GM23338 (cell line): ENCODE data around the gene COX4I1. TPM values are rescaled to one million over a fixed set of nuclear protein-coding genes. Genes with fewer than 3 reads are reported as not detected.

Source experiments
- ATAC-seq: fragments of 200-7000 bp; cut with Tn5 transposase; 3 replicates; pipeline ENCODE4 v1.9.1; 2020
- DNase-seq: peaks from one replicate; pipeline ENCODE4 v3.0.0-alpha.2; 2015; ENCODE audit warnings: low spot score
- H2AFZ ChIP-seq: fragments of 200-600 bp; sonication (generic); 2 replicates; pipeline ENCODE4 v1.8.0; 2016; ENCODE audit warnings: antibody characterized with exemption, mild to moderate bottlenecking, moderate library complexity
- H3F3A ChIP-seq: fragments of 200-600 bp; sonication (generic); replicated peaks from 2 replicates; pipeline ENCODE4 v1.8.0; 2017; ENCODE audit warnings: antibody characterized with exemption, mixed run types, low read depth
- H3K27ac ChIP-seq: fragments of 200-600 bp; sonication (generic); 2 replicates; pipeline ENCODE4 v1.6.1; 2016; ENCODE audit warnings: low read depth
- H3K27me3 ChIP-seq: fragments of 200-600 bp; sonication (generic); 2 replicates; pipeline ENCODE4 v1.8.0; 2016; ENCODE audit warnings: mild to moderate bottlenecking, mixed run types, moderate library complexity; ENCODE audit not compliant: insufficient read depth
- H3K36me3 ChIP-seq: fragments of 200-600 bp; sonication (generic); 2 replicates; pipeline ENCODE4 v1.8.0; 2016; ENCODE audit warnings: mild to moderate bottlenecking; ENCODE audit not compliant: insufficient read depth
- H3K4me1 ChIP-seq: fragments of 200-600 bp; sonication (generic); 2 replicates; pipeline ENCODE4 v1.8.0; 2016; ENCODE audit warnings: mild to moderate bottlenecking, moderate library complexity; ENCODE audit not compliant: insufficient read depth
- H3K4me2 ChIP-seq: fragments of 200-600 bp; sonication (generic); 2 replicates; pipeline ENCODE4 v1.7.1; 2017; ENCODE audit warnings: mixed run types
- H3K4me3 ChIP-seq: fragments of 200-600 bp; sonication (generic); 2 replicates; pipeline ENCODE4 v1.6.1; 2016; ENCODE audit warnings: mixed run types
- H3K79me2 ChIP-seq: fragments of 200-600 bp; sonication (generic); replicated peaks from 2 replicates; pipeline ENCODE4 v1.8.0; 2017; ENCODE audit warnings: mild to moderate bottlenecking; ENCODE audit not compliant: insufficient read depth
- H3K9me2 ChIP-seq: fragments of 200-600 bp; sonication (generic); 2 replicates; pipeline ENCODE4 v1.8.0; 2017; ENCODE audit not compliant: insufficient read depth
- H4K20me1 ChIP-seq: fragments of 200-600 bp; sonication (generic); replicated peaks from 2 replicates; pipeline ENCODE4 v1.8.0; 2017; ENCODE audit warnings: mild to moderate bottlenecking; ENCODE audit not compliant: insufficient read depth
- H3K27ac Mint-ChIP-seq: 2 replicates; pipeline ENCODE4 v1.8.0; 2020; ENCODE audit warnings: inconsistent platforms, mild to moderate bottlenecking, moderate library complexity, mixed read lengths
- H3K27me3 Mint-ChIP-seq: 3 replicates; pipeline ENCODE4 v1.8.0; 2022; ENCODE audit warnings: low read depth, mild to moderate bottlenecking, moderate library complexity, mixed read lengths, inconsistent platforms; ENCODE audit not compliant: insufficient read depth, poor library complexity
- H3K36me3 Mint-ChIP-seq: 3 replicates; pipeline ENCODE4 v1.8.0; 2021; ENCODE audit warnings: low read depth, mild to moderate bottlenecking, inconsistent platforms, moderate library complexity, mixed read lengths
- H3K4me1 Mint-ChIP-seq: 3 replicates; pipeline ENCODE4 v1.8.0; 2020; ENCODE audit warnings: mild to moderate bottlenecking, inconsistent platforms, mixed read lengths
- H3K4me3 Mint-ChIP-seq: 3 replicates; pipeline ENCODE4 v1.8.0; 2021; ENCODE audit warnings: moderate library complexity, mild to moderate bottlenecking, inconsistent platforms, mixed read lengths
- H3K9me3 Mint-ChIP-seq: 3 replicates; pipeline ENCODE4 v1.8.0; 2020; ENCODE audit warnings: moderate library complexity, mild to moderate bottlenecking, inconsistent platforms, mixed read lengths
- CREB1 ChIP-seq: fragments of 250-450 bp; sonication (Bioruptor Pico); IDR thresholded peaks from 2 replicates; pipeline ENCODE4 v1.5.0; 2020; ENCODE audit warnings: low read depth, mild to moderate bottlenecking, moderate library complexity
- EZH2 ChIP-seq: fragments of 200-600 bp; sonication (generic); IDR thresholded peaks from one replicate; pipeline ENCODE4 v1.8.0; 2017; ENCODE audit warnings: antibody characterized with exemption, mild to moderate bottlenecking, low read depth; ENCODE audit not compliant: unreplicated experiment
- EZH2phosphoT487 ChIP-seq: fragments of 200-600 bp; sonication (generic); IDR thresholded peaks from one replicate; pipeline ENCODE4 v1.8.1; 2018; ENCODE audit warnings: antibody characterized with exemption; ENCODE audit not compliant: unreplicated experiment
- JUNB ChIP-seq: IDR thresholded peaks from one replicate; pipeline ENCODE4 v1.6.1; 2016; ENCODE audit warnings: antibody characterized with exemption; ENCODE audit not compliant: unreplicated experiment
- NANOG ChIP-seq: IDR thresholded peaks from 2 replicates; pipeline ENCODE4 v1.6.1; 2016; ENCODE audit warnings: antibody characterized with exemption, borderline replicate concordance
- ZNF114 ChIP-seq: fragments of 250-450 bp; sonication (Bioruptor Pico); IDR thresholded peaks from 2 replicates; pipeline ENCODE4 v1.5.0; 2020; ENCODE audit warnings: mild to moderate bottlenecking, moderate library complexity
- ZNF331 ChIP-seq: fragments of 250-450 bp; sonication (Bioruptor Pico); IDR thresholded peaks from 2 replicates; pipeline ENCODE4 v1.5.0; 2020; ENCODE audit warnings: low read depth, mild to moderate bottlenecking, moderate library complexity
- polyA plus RNA-seq: library from polyadenylated mRNA; unstranded; fragments of >200 nt; fragmentation: Nextera tagmentation; extraction: Ambion mirVana; gene quantifications from 2 replicates; pipeline ENCODE4 v1.2.1, GENCODE V29; 2016
- total RNA-seq: library from RNA; depleted of rRNA; stranded (reverse); fragments of >200 nt; shearing (Covaris generic); gene quantifications from 2 replicates; pipeline ENCODE4 v1.2.3, GENCODE V29; 2014
- TF ChIP-seq, protein P1 (sequence below): IDR thresholded peaks from one replicate; pipeline ENCODE4 v1.6.1; 2018; ENCODE audit warnings: antibody characterized with exemption; ENCODE audit not compliant: unreplicated experiment
- TF ChIP-seq, protein P2 (sequence below), 2 experiments: fragments of 200-600 bp in 1 of 2; sonication (generic) in 1 of 2; conservative IDR thresholded peaks; 2 replicates each; pipeline versions ENCODE4 v1.5.1 to v1.6.1; 2016 to 2017; ENCODE audit warnings: antibody characterized with exemption in 2 of 2, low read depth in 2 of 2, mild to moderate bottlenecking in 2 of 2, moderate library complexity in 1 of 2
- TF ChIP-seq, protein P3 (sequence below): IDR thresholded peaks from 2 replicates; pipeline ENCODE4 v1.6.1; 2016; ENCODE audit warnings: antibody characterized with exemption
- TF ChIP-seq, protein P4 (sequence below): fragments of 250-450 bp; sonication (Bioruptor Pico); IDR thresholded peaks from 2 replicates; pipeline ENCODE4 v1.5.0; 2020; ENCODE audit warnings: mild to moderate bottlenecking, moderate library complexity

The COX4I1 gene
- total and polyA plus RNA-seq, 2 experiments from 2014 or later: 329 to 1,008 TPM

DNA sequence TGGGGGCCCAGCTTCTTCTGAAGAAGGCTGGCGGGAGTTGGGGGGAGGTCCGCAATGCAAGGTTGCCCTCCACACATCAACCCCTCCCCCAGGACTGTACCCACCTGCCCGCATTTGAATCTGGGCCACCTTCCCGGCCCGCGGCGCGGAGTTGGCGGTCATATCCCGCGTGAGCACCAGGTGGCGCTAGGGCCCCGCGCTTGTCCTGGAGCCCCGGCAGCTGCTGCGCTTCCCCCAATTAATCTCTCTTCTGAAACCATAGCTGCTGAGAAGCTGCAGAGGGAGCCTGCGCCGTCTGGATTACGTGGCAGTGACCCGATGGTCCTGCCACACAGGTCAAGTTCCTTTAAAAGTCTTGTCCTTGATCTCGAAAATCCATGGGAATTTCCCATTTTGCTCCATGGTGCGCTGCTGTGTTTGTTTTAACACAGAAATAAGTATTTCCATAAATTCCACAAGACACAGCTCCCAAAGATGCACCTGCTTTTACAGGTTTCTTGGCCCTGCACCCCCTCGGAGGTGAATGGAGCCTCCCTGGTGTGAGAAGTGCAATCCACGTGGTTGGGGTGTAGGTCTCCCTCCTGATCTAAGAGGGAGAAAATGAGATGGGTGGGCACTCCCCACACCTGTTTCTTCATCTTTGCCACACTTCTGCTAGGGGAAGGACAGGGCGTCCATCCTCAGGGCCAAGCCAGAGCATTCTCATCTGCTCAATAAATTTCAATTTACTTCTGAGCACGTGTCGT, 22.1 kb downstream of the COX4I1 start (continued):
- TF ChIP-seq ZNF114 (CRISPR knock-in tag) (no peak), EZH2 (no peak)

DNA sequence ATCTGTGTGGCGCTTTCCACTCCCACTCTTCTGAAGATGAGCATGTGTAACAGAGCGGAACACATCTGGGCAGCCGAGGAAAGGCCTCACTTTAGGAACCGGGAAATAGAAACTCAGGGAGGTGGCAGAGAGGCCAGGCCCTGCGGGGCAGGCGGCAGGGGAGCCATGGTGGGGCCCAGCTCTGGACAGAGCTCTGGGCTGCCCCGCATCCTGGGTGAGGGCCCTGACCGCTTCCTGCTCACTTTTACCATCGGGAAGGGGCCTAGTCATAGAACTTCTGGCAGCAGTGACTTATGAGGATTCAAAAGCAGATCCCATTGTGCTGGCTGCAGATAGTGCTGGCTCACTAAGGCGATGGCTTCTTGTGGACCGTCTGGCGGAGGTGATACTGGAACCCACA, 22.6 kb downstream of the COX4I1 start:
- no peak for ATAC-seq
- no peaks in the 10 kb centered on the region for H3K36me3 Mint-ChIP-seq

More for the DNA sequence above, 22.6 kb downstream of the COX4I1 start:
- H3K27ac ChIP-seq: no peak overlapping the region
- no peaks in the 10 kb centered on the region for H3K4me1 ChIP-seq
- H3K27ac Mint-ChIP-seq: no peak overlapping the region
- H3K27me3 Mint-ChIP-seq: peaks cover 15% of the 10 kb centered on the region
- H3F3A ChIP-seq: no peaks in the 10 kb centered on the region
- no peak overlapping the region for H2AFZ ChIP-seq
- TF ChIP-seq, protein P1, sequence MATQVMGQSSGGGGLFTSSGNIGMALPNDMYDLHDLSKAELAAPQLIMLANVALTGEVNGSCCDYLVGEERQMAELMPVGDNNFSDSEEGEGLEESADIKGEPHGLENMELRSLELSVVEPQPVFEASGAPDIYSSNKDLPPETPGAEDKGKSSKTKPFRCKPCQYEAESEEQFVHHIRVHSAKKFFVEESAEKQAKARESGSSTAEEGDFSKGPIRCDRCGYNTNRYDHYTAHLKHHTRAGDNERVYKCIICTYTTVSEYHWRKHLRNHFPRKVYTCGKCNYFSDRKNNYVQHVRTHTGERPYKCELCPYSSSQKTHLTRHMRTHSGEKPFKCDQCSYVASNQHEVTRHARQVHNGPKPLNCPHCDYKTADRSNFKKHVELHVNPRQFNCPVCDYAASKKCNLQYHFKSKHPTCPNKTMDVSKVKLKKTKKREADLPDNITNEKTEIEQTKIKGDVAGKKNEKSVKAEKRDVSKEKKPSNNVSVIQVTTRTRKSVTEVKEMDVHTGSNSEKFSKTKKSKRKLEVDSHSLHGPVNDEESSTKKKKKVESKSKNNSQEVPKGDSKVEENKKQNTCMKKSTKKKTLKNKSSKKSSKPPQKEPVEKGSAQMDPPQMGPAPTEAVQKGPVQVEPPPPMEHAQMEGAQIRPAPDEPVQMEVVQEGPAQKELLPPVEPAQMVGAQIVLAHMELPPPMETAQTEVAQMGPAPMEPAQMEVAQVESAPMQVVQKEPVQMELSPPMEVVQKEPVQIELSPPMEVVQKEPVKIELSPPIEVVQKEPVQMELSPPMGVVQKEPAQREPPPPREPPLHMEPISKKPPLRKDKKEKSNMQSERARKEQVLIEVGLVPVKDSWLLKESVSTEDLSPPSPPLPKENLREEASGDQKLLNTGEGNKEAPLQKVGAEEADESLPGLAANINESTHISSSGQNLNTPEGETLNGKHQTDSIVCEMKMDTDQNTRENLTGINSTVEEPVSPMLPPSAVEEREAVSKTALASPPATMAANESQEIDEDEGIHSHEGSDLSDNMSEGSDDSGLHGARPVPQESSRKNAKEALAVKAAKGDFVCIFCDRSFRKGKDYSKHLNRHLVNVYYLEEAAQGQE: no peak
- TF ChIP-seq, protein P2, sequence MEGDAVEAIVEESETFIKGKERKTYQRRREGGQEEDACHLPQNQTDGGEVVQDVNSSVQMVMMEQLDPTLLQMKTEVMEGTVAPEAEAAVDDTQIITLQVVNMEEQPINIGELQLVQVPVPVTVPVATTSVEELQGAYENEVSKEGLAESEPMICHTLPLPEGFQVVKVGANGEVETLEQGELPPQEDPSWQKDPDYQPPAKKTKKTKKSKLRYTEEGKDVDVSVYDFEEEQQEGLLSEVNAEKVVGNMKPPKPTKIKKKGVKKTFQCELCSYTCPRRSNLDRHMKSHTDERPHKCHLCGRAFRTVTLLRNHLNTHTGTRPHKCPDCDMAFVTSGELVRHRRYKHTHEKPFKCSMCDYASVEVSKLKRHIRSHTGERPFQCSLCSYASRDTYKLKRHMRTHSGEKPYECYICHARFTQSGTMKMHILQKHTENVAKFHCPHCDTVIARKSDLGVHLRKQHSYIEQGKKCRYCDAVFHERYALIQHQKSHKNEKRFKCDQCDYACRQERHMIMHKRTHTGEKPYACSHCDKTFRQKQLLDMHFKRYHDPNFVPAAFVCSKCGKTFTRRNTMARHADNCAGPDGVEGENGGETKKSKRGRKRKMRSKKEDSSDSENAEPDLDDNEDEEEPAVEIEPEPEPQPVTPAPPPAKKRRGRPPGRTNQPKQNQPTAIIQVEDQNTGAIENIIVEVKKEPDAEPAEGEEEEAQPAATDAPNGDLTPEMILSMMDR (conservative IDR thresholded peaks at IDR 0.05; ENCODE audit: low read depth in 2 of 2): no peak
- TF ChIP-seq CREB1 (CRISPR knock-in tag) (no peak), EZH2 (no peak), ZNF114 (CRISPR knock-in tag) (no peak), NANOG (no peak), JUNB (no peak), ZNF331 (CRISPR knock-in tag) (no peak), EZH2phosphoT487 (no peak)
- TF ChIP-seq, protein P3, sequence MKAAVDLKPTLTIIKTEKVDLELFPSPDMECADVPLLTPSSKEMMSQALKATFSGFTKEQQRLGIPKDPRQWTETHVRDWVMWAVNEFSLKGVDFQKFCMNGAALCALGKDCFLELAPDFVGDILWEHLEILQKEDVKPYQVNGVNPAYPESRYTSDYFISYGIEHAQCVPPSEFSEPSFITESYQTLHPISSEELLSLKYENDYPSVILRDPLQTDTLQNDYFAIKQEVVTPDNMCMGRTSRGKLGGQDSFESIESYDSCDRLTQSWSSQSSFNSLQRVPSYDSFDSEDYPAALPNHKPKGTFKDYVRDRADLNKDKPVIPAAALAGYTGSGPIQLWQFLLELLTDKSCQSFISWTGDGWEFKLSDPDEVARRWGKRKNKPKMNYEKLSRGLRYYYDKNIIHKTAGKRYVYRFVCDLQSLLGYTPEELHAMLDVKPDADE: no peak
- TF ChIP-seq, protein P4, sequence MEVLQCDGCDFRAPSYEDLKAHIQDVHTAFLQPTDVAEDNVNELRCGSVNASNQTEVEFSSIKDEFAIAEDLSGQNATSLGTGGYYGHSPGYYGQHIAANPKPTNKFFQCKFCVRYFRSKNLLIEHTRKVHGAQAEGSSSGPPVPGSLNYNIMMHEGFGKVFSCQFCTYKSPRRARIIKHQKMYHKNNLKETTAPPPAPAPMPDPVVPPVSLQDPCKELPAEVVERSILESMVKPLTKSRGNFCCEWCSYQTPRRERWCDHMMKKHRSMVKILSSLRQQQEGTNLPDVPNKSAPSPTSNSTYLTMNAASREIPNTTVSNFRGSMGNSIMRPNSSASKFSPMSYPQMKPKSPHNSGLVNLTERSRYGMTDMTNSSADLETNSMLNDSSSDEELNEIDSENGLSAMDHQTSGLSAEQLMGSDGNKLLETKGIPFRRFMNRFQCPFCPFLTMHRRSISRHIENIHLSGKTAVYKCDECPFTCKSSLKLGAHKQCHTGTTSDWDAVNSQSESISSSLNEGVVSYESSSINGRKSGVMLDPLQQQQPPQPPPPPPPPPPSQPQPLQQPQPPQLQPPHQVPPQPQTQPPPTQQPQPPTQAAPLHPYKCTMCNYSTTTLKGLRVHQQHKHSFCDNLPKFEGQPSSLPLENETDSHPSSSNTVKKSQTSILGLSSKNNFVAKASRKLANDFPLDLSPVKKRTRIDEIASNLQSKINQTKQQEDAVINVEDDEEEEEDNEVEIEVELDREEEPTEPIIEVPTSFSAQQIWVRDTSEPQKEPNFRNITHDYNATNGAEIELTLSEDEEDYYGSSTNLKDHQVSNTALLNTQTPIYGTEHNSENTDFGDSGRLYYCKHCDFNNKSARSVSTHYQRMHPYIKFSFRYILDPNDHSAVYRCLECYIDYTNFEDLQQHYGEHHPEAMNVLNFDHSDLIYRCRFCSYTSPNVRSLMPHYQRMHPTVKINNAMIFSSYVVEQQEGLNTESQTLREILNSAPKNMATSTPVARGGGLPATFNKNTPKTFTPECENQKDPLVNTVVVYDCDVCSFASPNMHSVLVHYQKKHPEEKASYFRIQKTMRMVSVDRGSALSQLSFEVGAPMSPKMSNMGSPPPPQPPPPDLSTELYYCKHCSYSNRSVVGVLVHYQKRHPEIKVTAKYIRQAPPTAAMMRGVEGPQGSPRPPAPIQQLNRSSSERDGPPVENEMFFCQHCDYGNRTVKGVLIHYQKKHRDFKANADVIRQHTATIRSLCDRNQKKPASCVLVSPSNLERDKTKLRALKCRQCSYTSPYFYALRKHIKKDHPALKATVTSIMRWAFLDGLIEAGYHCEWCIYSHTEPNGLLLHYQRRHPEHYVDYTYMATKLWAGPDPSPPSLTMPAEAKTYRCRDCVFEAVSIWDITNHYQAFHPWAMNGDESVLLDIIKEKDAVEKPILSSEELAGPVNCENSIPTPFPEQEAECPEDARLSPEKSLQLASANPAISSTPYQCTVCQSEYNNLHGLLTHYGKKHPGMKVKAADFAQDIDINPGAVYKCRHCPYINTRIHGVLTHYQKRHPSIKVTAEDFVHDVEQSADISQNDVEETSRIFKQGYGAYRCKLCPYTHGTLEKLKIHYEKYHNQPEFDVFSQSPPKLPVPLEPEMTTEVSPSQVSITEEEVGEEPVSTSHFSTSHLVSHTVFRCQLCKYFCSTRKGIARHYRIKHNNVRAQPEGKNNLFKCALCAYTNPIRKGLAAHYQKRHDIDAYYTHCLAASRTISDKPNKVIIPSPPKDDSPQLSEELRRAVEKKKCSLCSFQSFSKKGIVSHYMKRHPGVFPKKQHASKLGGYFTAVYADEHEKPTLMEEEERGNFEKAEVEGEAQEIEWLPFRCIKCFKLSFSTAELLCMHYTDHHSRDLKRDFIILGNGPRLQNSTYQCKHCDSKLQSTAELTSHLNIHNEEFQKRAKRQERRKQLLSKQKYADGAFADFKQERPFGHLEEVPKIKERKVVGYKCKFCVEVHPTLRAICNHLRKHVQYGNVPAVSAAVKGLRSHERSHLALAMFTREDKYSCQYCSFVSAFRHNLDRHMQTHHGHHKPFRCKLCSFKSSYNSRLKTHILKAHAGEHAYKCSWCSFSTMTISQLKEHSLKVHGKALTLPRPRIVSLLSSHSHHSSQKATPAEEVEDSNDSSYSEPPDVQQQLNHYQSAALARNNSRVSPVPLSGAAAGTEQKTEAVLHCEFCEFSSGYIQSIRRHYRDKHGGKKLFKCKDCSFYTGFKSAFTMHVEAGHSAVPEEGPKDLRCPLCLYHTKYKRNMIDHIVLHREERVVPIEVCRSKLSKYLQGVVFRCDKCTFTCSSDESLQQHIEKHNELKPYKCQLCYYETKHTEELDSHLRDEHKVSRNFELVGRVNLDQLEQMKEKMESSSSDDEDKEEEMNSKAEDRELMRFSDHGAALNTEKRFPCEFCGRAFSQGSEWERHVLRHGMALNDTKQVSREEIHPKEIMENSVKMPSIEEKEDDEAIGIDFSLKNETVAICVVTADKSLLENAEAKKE (CRISPR knock-in tag): no peak
- 0 out of 2 replicates have a peak, but pooled peaks cover 4% of the 10 kb centered on the region for H3K27me3 ChIP-seq
- no peaks in the 10 kb centered on the region for H4K20me1 ChIP-seq
- no peaks in the 10 kb centered on the region for H3K36me3 ChIP-seq
- no peak for DNase-seq
- no peak overlapping the region for H3K4me2 ChIP-seq
- peaks cover 4% of the 10 kb centered on the region; the same call in 1 of the 3 replicates for H3K9me3 Mint-ChIP-seq
- peaks cover 7% of the 10 kb centered on the region; the same call in 1 of the 2 replicates for H3K9me2 ChIP-seq
- no peak overlapping the region for H3K4me3 Mint-ChIP-seq
- H3K4me3 ChIP-seq: no peak overlapping the region
- no peaks in the 10 kb centered on the region for H3K79me2 ChIP-seq
- H3K4me1 Mint-ChIP-seq: no peaks in the 10 kb centered on the region; the same call in 2 of the 3 replicates
